Upper lobe of right lung (tissue), 1 donor: ENCODE data around the gene FNIP2. TPM values are rescaled to one million over a fixed set of nuclear protein-coding genes. Genes with fewer than 3 reads are reported as not detected.

Experiments used
- ATAC-seq: fragments of 200-7000 bp; cut with Tn5 transposase; one replicate; pipeline ENCODE4 v1.9.1; 2020; ENCODE audit warnings: mild to moderate bottlenecking, moderate library complexity
- DNase-seq: peaks from one replicate; pipeline ENCODE4 v3.0.0-alpha.2; 2020
- H3K27ac ChIP-seq: fragments of 200-600 bp; one replicate; pipeline ENCODE4 v1.8.0; 2022
- H3K27me3 ChIP-seq: fragments of 200-600 bp; one replicate; pipeline ENCODE4 v1.8.0; 2022; ENCODE audit warnings: mild to moderate bottlenecking
- H3K36me3 ChIP-seq: fragments of 200-600 bp; one replicate; pipeline ENCODE4 v1.8.0; 2022
- H3K4me1 ChIP-seq: fragments of 200-600 bp; one replicate; pipeline ENCODE4 v1.8.0; 2022
- H3K4me3 ChIP-seq: fragments of 200-600 bp; one replicate; pipeline ENCODE4 v1.8.0; 2022; ENCODE audit warnings: mild to moderate bottlenecking
- H3K9me3 ChIP-seq: fragments of 200-600 bp; one replicate; pipeline ENCODE4 v1.8.0; 2022
- CTCF ChIP-seq: fragments of 200-600 bp; IDR thresholded peaks from one replicate; pipeline ENCODE4 v1.8.0; 2022; ENCODE audit warnings: antibody characterized with exemption
- intact Hi-C: fragments of 100-400 bp; cut with DNase I; formaldehyde crosslinking; loops from one replicate; pipeline ENCODE4 v1.11.0; 2022
- total RNA-seq: library from RNA; stranded (reverse); fragmentation: NEBNext Ultra II Directional; extraction: Animal tissue kit (Norgen Biotek cat#: 25700); gene quantifications from one replicate; pipeline ENCODE4 v1.2.1, GENCODE V29; 2021
- donor health status: DM: no; HTN: yes; CAD: no; lungs with severe emphysema.

Gene FNIP2
- total RNA-seq, 1 donor from 2014 or later: 98.4 TPM

- ATAC-seq: no peak
- Histone ChIP-seq H3K4me1 (no peaks in the 10 kb centered on the region), H3K27me3 (no peaks in the 10 kb centered on the region), H3K4me3 (no peak overlapping the region), H3K36me3 (no peaks in the 10 kb centered on the region), H3K27ac (no peak overlapping the region), H3K9me3 (no peaks in the 10 kb centered on the region)
- no peak for DNase-seq
- TF ChIP-seq CTCF: no peak
- intact Hi-C loops: no loop called here
Measured at GRCh38 chr4:158940271-158940670, 171.4 kb downstream of the FNIP2 start.

GRCh38 chr4:158941321-158941720, 172.5 kb downstream of the FNIP2 start:
- no peak for DNase-seq
- H3K27me3 ChIP-seq: no peaks in the 10 kb centered on the region

GRCh38 chr4:158941895-158942294, 173.1 kb downstream of the FNIP2 start:
- DNase-seq: no peak
- H3K27me3 ChIP-seq: no peaks in the 10 kb centered on the region
- no peak for ATAC-seq
- no peaks in the 10 kb centered on the region for H3K9me3 ChIP-seq
- no peak for TF ChIP-seq CTCF
- intact Hi-C loops: no loop called here
- no peaks in the 10 kb centered on the region for H3K36me3 ChIP-seq
- H3K4me1 ChIP-seq: no peaks in the 10 kb centered on the region
- no peak overlapping the region for H3K27ac ChIP-seq
- H3K4me3 ChIP-seq: no peak overlapping the region

More at GRCh38 chr4:158941321-158941720, 172.5 kb downstream of the FNIP2 start:
- Histone ChIP-seq H3K27ac (no peak overlapping the region), H3K4me3 (no peak overlapping the region), H3K4me1 (no peaks in the 10 kb centered on the region), H3K36me3 (no peaks in the 10 kb centered on the region), H3K9me3 (no peaks in the 10 kb centered on the region)
- no peak for ATAC-seq
- intact Hi-C loops: no loop called here
- TF ChIP-seq CTCF: no peak

- TF ChIP-seq CTCF: no peak
- Histone ChIP-seq H3K4me1 (peaks cover 4% of the 10 kb centered on the region), H3K27ac (no peak overlapping the region), H3K9me3 (no peaks in the 10 kb centered on the region), H3K27me3 (no peaks in the 10 kb centered on the region), H3K4me3 (no peak overlapping the region), H3K36me3 (no peaks in the 10 kb centered on the region)
- ATAC-seq (no peak), DNase-seq (no peak)
- intact Hi-C loops: no loop called here
Measured at GRCh38 chr4:158945529-158946108, 176.8 kb downstream of the FNIP2 start.

- no peaks in the 10 kb centered on the region for H3K9me3 ChIP-seq
- no peak for DNase-seq
- H3K4me1 ChIP-seq: peaks cover 4% of the 10 kb centered on the region
- no peak for TF ChIP-seq CTCF
- H3K36me3 ChIP-seq: no peaks in the 10 kb centered on the region
- intact Hi-C loops: no loop called here
- ATAC-seq: no peak
- H3K4me3 ChIP-seq: no peak overlapping the region
- H3K27me3 ChIP-seq: no peaks in the 10 kb centered on the region
- no peak overlapping the region for H3K27ac ChIP-seq
Measured at GRCh38 chr4:158946825-158947224, 178.0 kb downstream of the FNIP2 start.

GRCh38 chr4:158948071-158948470, 179.2 kb downstream of the FNIP2 start:
- Histone ChIP-seq H3K4me3 (no peak overlapping the region), H3K9me3 (peaks cover 9% of the 10 kb centered on the region), H3K36me3 (no peaks in the 10 kb centered on the region), H3K27me3 (no peaks in the 10 kb centered on the region), H3K4me1 (peaks cover 4% of the 10 kb centered on the region), H3K27ac (no peak overlapping the region)
- intact Hi-C loops: no loop called here
- DNase-seq (no peak), ATAC-seq (no peak)
- TF ChIP-seq CTCF: no peak
